OCI-LY1 (cell line): ENCODE measurements around the gene CACNB2.

Source experiments
- H2AFZ ChIP-seq: fragments of 200-600 bp; sonication (generic), shearing (Covaris generic); 2 replicates; pipeline ENCODE4 v1.6.0; 2014; ENCODE audit warnings: antibody characterized with exemption, mild to moderate bottlenecking, low read length
- H3F3A ChIP-seq: fragments of 200-600 bp; sonication (generic), shearing (Covaris generic); 2 replicates; pipeline ENCODE4 v1.6.0; 2014; ENCODE audit warnings: mild to moderate bottlenecking, antibody characterized with exemption, low read length, moderate library complexity; ENCODE audit not compliant: insufficient read depth
- H3K27ac ChIP-seq: fragments of 200-600 bp; sonication (generic); 2 replicates; pipeline ENCODE4 v1.5.1; 2014; ENCODE audit warnings: low read length, mixed run types, mild to moderate bottlenecking, low read depth; ENCODE audit not compliant: poor library complexity, severe bottlenecking
- H3K27me3 ChIP-seq: fragments of 200-600 bp; sonication (generic); 2 replicates; pipeline ENCODE4 v1.6.0; 2014; ENCODE audit warnings: antibody characterized with exemption, mild to moderate bottlenecking, low read length, moderate library complexity; ENCODE audit not compliant: insufficient read depth
- H3K36me3 ChIP-seq: fragments of 200-600 bp; sonication (generic); 2 replicates; pipeline ENCODE4 v1.6.1; 2014; ENCODE audit warnings: mild to moderate bottlenecking, antibody characterized with exemption, low read length, moderate library complexity, mixed read lengths; ENCODE audit not compliant: insufficient read depth
- H3K4me1 ChIP-seq: fragments of 200-600 bp; sonication (generic); 2 replicates; pipeline ENCODE4 v1.5.1; 2014; ENCODE audit warnings: mild to moderate bottlenecking, low read length, moderate library complexity; ENCODE audit not compliant: insufficient read depth, severe bottlenecking
- H3K4me2 ChIP-seq: fragments of 200-600 bp; sonication (generic), shearing (Covaris generic); 2 replicates; pipeline ENCODE4 v1.6.1; 2014; ENCODE audit warnings: low read length
- H3K4me3 ChIP-seq: fragments of 200-600 bp; sonication (generic); 2 replicates; pipeline ENCODE4 v1.5.1; 2014; ENCODE audit warnings: low read length, low read depth, mild to moderate bottlenecking, mixed read lengths; ENCODE audit not compliant: poor library complexity, severe bottlenecking
- H3K79me2 ChIP-seq: fragments of 200-600 bp; shearing (Covaris generic); 2 replicates; pipeline ENCODE4 v1.6.1; 2016; ENCODE audit warnings: mixed run types, low read length, mixed read lengths; ENCODE audit not compliant: insufficient read depth
- H3K9ac ChIP-seq: fragments of 200-600 bp; sonication (generic), shearing (Covaris generic); 2 replicates; pipeline ENCODE4 v1.6.1; 2014; ENCODE audit warnings: mild to moderate bottlenecking, low read length, mixed read lengths
- H3K9me2 ChIP-seq: fragments of 200-600 bp; sonication (generic), shearing (Covaris generic); 2 replicates; pipeline ENCODE4 v1.6.1; 2014; ENCODE audit warnings: low read depth, mild to moderate bottlenecking, low read length, mixed read lengths
- H3K9me3 ChIP-seq: fragments of 200-600 bp; shearing (Covaris generic); 2 replicates; pipeline ENCODE4 v1.6.1; 2014; ENCODE audit warnings: low read length, mixed read lengths
- H4K20me1 ChIP-seq: fragments of 200-600 bp; sonication (generic), shearing (Covaris generic); 2 replicates; pipeline ENCODE4 v1.6.0; 2016; ENCODE audit warnings: mild to moderate bottlenecking, low read length; ENCODE audit not compliant: insufficient read depth
- EZH2 ChIP-seq: fragments of 200-600 bp; sonication (generic), shearing (Covaris generic); IDR thresholded peaks from 2 replicates; pipeline ENCODE4 v1.8.0; 2017; ENCODE audit warnings: borderline replicate concordance, mixed run types, mild to moderate bottlenecking, antibody characterized with exemption, low read length, moderate library complexity, mixed read lengths
- TF ChIP-seq, protein P1 (sequence below): fragments of 200-600 bp; sonication (generic), shearing (Covaris generic); IDR thresholded peaks from 2 replicates; pipeline ENCODE4 v1.5.1; 2017; ENCODE audit warnings: mild to moderate bottlenecking, antibody characterized with exemption, low read length, moderate library complexity, mixed read lengths

Gene CACNB2

DNA sequence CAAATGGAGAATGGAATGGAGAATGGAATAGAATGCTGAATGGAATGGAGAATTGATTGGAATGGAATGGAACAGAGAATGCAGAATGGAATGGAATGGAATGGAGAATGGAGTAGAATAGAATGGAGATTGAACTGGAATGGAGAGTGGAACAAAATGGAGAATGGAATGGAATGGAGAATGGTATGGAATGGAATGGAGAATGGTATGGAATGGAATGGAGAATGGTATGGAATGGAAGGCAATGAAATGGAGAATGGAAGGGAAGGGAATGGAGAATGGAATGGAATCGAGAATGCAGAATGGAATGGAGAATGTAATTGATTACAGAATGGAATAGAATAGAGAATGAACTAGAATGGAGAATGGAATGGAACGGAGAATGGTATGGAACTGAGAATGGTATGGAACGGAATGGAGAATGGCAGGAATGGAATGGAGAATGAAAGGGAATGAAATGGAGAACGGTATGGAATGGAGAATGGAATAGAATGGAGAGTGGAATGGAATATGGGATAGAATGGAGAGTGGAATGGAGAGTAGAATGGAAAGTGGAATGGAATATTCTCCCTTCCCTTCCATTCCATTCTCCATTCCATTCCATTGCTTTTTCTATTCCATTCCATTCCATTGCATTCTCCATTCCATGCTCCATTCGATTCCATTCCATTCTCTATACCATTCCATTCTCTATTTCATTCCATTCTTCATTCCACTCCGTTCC lies 422.9 kb downstream of the CACNB2 start:
- TF ChIP-seq EZH2 = no peak
- TF ChIP-seq, protein P1, sequence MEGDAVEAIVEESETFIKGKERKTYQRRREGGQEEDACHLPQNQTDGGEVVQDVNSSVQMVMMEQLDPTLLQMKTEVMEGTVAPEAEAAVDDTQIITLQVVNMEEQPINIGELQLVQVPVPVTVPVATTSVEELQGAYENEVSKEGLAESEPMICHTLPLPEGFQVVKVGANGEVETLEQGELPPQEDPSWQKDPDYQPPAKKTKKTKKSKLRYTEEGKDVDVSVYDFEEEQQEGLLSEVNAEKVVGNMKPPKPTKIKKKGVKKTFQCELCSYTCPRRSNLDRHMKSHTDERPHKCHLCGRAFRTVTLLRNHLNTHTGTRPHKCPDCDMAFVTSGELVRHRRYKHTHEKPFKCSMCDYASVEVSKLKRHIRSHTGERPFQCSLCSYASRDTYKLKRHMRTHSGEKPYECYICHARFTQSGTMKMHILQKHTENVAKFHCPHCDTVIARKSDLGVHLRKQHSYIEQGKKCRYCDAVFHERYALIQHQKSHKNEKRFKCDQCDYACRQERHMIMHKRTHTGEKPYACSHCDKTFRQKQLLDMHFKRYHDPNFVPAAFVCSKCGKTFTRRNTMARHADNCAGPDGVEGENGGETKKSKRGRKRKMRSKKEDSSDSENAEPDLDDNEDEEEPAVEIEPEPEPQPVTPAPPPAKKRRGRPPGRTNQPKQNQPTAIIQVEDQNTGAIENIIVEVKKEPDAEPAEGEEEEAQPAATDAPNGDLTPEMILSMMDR = no peak
- Histone ChIP-seq H3K36me3 (peaks cover 19% of the 10 kb centered on the region), H3K9me3 (peaks cover 21% of the 10 kb centered on the region)

DNA sequence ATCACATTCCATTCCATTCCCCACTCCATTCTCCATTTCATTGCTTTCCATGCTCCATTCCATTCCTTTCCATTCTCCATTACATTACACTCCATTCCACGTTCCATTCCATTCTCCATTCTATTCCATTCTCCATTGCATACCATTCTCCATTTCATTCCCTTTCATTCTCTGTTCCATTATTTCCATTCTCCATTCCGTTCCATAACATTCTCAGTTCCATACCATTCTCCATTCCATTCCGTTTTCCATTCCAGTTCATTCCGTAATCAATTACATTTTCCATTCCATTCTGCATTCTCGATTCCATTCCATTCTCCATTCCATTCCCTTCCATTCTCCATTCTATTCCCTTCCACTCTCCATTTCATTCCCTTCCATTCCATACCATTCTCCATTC lies 424.8 kb downstream of the CACNB2 start:
- TF ChIP-seq, protein P1 = no peak
- TF ChIP-seq EZH2 = no peak
- Histone ChIP-seq H3K9me2 (no peaks in the 10 kb centered on the region), H4K20me1 (no peaks in the 10 kb centered on the region), H3K27me3 (no peaks in the 10 kb centered on the region), H3K9ac (no peak overlapping the region), H3K36me3 (peaks cover 8% of the 10 kb centered on the region), H3K4me3 (no peak overlapping the region), H3K9me3 (peaks cover 17% of the 10 kb centered on the region), H3K4me2 (no peak overlapping the region), H3K79me2 (no peaks in the 10 kb centered on the region), H3K27ac (no peak overlapping the region), H3K4me1 (no peaks in the 10 kb centered on the region), H2AFZ (no peak overlapping the region), H3F3A (no peaks in the 10 kb centered on the region)

More for the DNA sequence above, 422.9 kb downstream of the CACNB2 start:
- no peak overlapping the region for H3K9ac ChIP-seq
- H3K9me2 ChIP-seq = no peaks in the 10 kb centered on the region
- no peak overlapping the region for H3K27ac ChIP-seq
- H3K4me2 ChIP-seq = no peak overlapping the region
- no peaks in the 10 kb centered on the region for H3K79me2 ChIP-seq
- H3K4me1 ChIP-seq = no peaks in the 10 kb centered on the region
- H3K27me3 ChIP-seq = no peaks in the 10 kb centered on the region
- no peak overlapping the region for H2AFZ ChIP-seq
- no peak overlapping the region for H3K4me3 ChIP-seq
- no peaks in the 10 kb centered on the region for H3F3A ChIP-seq
- no peaks in the 10 kb centered on the region for H4K20me1 ChIP-seq

DNA sequence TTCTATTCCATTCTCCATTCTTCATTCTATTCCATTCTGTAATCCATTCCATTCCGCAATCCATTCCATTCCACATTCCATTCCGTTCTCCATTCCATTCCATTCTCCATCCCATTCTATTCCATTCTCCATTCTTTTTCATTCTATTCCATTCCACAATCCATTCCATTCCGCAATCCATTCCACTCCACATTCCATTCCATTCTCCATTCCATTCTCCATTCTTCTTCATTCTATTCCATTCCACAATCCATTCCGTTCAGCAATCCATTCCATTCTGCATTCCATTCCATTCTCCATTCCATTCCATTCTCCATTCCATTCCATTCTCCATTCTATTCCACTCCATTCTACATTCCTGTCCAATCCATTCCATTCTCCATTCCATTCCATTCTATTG lies 426.0 kb downstream of the CACNB2 start:
- no peaks in the 10 kb centered on the region for H3K27me3 ChIP-seq
- H4K20me1 ChIP-seq = no peaks in the 10 kb centered on the region
- peaks cover 19% of the 10 kb centered on the region for H3K9me3 ChIP-seq
- no peaks in the 10 kb centered on the region for H3K9me2 ChIP-seq
- no peak overlapping the region for H3K4me2 ChIP-seq
- no peaks in the 10 kb centered on the region for H3F3A ChIP-seq
- peaks cover 5% of the 10 kb centered on the region; the same call in 1 of the 2 replicates for H3K36me3 ChIP-seq
- TF ChIP-seq, protein P1 = no peak
- no peak for TF ChIP-seq EZH2
- H3K4me1 ChIP-seq = no peaks in the 10 kb centered on the region
- H3K27ac ChIP-seq = no peak overlapping the region
- H3K4me3 ChIP-seq = no peak overlapping the region
- no peak overlapping the region for H3K9ac ChIP-seq
- no peak overlapping the region for H2AFZ ChIP-seq
- no peaks in the 10 kb centered on the region for H3K79me2 ChIP-seq
